ENCODE measurements around the gene CRYGN.

CRYGN gene

DNA sequence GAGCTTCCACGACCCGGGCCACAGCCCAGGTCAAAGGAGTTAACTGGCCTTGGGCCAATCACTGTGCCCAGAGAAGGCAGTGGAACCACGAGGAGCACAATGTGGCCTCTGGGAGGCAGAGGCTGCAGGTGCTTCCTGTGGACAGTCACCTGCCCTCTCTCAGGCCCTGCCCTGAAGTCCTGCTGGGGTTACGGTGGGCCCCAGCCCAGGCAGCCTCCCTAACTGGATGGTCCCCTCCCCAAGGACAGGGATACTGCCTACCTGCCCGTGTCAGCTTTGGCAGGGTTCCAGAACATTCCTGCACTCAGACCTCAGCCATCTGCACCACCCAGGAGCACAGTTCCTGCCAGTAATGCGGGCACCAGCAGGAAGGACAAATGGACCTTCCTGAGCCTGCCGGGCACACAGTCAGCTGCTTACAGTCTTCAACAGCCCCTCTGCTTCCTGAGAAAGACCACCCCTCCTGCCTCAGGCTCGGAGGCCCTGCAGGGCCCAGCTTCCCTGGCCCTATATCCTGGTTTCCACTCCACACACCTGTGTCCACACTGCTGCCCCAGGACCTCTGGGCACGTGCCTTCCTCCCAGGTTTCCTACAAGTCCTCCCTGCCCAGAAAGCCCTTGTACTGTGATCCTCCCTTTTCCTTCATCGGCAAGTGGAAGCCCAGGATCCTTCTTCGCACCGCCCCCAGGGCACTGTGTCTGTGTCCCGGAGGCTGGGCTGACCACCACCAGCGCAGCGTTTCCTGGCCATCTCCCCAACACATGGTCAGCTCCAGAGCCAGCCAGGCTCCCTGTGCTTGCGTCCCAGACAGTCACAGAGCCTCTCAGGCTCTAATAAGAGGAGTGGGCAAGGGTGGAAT lies 53.4 kb downstream of the CRYGN start:
- no peaks in the 10 kb centered on the region for H3K36me3 ChIP-seq (replicated peaks)
- DNase-seq = no peak
- H3K27ac ChIP-seq = no peak overlapping the region
- no peak for TF ChIP-seq CTCF (IDR thresholded peaks at IDR 0.05; ENCODE audit: low read depth, low read length, missing control alignments)
- in situ Hi-C loops (cut with HindIII; ENCODE audit: low pct_ligation_motif_present, low sequenced_read_pairs) = no loop called here
- H3K27me3 ChIP-seq (replicated peaks) = peaks cover 11% of the 10 kb centered on the region
- no peak overlapping the region for H3K4me3 ChIP-seq (ENCODE audit: low read depth, low read length)

GRCh38 chr7:151385626-151386300 lies 54.2 kb downstream of the CRYGN start:
- Histone ChIP-seq H3K27ac (no peak overlapping the region), H3K36me3 (replicated peaks) (no peaks in the 10 kb centered on the region), H3K4me3 (ENCODE audit: low read depth, low read length) (no peak overlapping the region), H3K27me3 (replicated peaks) (peaks cover 12% of the 10 kb centered on the region)
- no peak for TF ChIP-seq CTCF (IDR thresholded peaks at IDR 0.05; ENCODE audit: low read depth, low read length, missing control alignments)
- in situ Hi-C loops (cut with HindIII; ENCODE audit: low pct_ligation_motif_present, low sequenced_read_pairs) = no loop called here
- DNase-seq = no peak

- Histone ChIP-seq H3K36me3 (replicated peaks) (no peaks in the 10 kb centered on the region), H3K27me3 (replicated peaks) (peaks cover 12% of the 10 kb centered on the region)
Observed at GRCh38 chr7:151384776-151385625, 54.9 kb downstream of the CRYGN start.

GRCh38 chr7:151384352-151384697 lies 55.6 kb downstream of the CRYGN start:
- H3K27ac ChIP-seq = no peak overlapping the region
- H3K36me3 ChIP-seq (replicated peaks) = no peaks in the 10 kb centered on the region
- no peak for DNase-seq
- in situ Hi-C loops (cut with HindIII; ENCODE audit: low pct_ligation_motif_present, low sequenced_read_pairs) = no loop called here
- H3K4me3 ChIP-seq (ENCODE audit: low read depth, low read length) = no peak overlapping the region
- no peak for TF ChIP-seq CTCF (IDR thresholded peaks at IDR 0.05; ENCODE audit: low read depth, low read length, missing control alignments)
- H3K27me3 ChIP-seq (replicated peaks) = peaks cover 12% of the 10 kb centered on the region

More at GRCh38 chr7:151384776-151385625, 54.9 kb downstream of the CRYGN start:
- DNase-seq = no peak
- no peak for TF ChIP-seq CTCF (IDR thresholded peaks at IDR 0.05; ENCODE audit: low read depth, low read length, missing control alignments)
- no peak overlapping the region for H3K27ac ChIP-seq
- in situ Hi-C loops (cut with HindIII; ENCODE audit: low pct_ligation_motif_present, low sequenced_read_pairs) = no loop called here
- H3K4me3 ChIP-seq (ENCODE audit: low read depth, low read length) = no peak overlapping the region

- in situ Hi-C loops (cut with HindIII; ENCODE audit: low pct_ligation_motif_present, low sequenced_read_pairs) = no loop called here
- H3K27me3 ChIP-seq (replicated peaks) = peaks cover 12% of the 10 kb centered on the region
- no peak overlapping the region for H3K27ac ChIP-seq
- no peak for TF ChIP-seq CTCF (IDR thresholded peaks at IDR 0.05; ENCODE audit: low read depth, low read length, missing control alignments)
- no peak for DNase-seq
- no peaks in the 10 kb centered on the region for H3K36me3 ChIP-seq (replicated peaks)
- H3K4me3 ChIP-seq (ENCODE audit: low read depth, low read length) = no peak overlapping the region
Observed at GRCh38 chr7:151383638-151384351, 56.1 kb downstream of the CRYGN start.

Data from brain microvascular endothelial cell (primary cell).